Keratinocyte (primary cell): Measurements from ENCODE around the gene TBL1XR1. TPM values are rescaled to one million over a fixed set of nuclear protein-coding genes. Genes with fewer than 3 reads are reported as not detected.

Experiments used
- DNase-seq: peaks from one replicate; pipeline ENCODE4 v3.0.0-alpha.2; 2011; ENCODE audit warnings: low read depth, missing footprints, low spot score
- FAIRE-seq: peaks from 2 replicates; lab custom pipeline; 2011; peaks lifted over from hg19 to GRCh38; lab: Jason Lieb, UNC
- H2AFZ ChIP-seq: 2 replicates; pipeline ENCODE4 v1.6.0; 2012; ENCODE audit warnings: low read length, control low read depth, inconsistent platforms; ENCODE audit not compliant: control insufficient read depth
- H3K27ac ChIP-seq: 2 replicates; pipeline ENCODE4 v1.5.1; 2011; ENCODE audit warnings: low read length; ENCODE audit not compliant: control insufficient read depth, insufficient read depth
- H3K27me3 ChIP-seq: 3 replicates; pipeline ENCODE4 v1.6.0; 2011; ENCODE audit warnings: low read length; ENCODE audit not compliant: control insufficient read depth, insufficient read depth; ENCODE audit errors: extremely low read depth
- H3K36me3 ChIP-seq, 2 experiments: 2 replicates in 1 of 2; 3 replicates in 1 of 2; pipeline ENCODE4 v1.5.1; 2011; ENCODE audit warnings: low read length in 2 of 2, mild to moderate bottlenecking in 1 of 2; ENCODE audit not compliant: control insufficient read depth in 2 of 2, insufficient read depth in 2 of 2; ENCODE audit errors: extremely low read depth in 1 of 2
- H3K4me1 ChIP-seq: 3 replicates; pipeline ENCODE4 v1.5.1; 2011; ENCODE audit warnings: low read length; ENCODE audit not compliant: control insufficient read depth, insufficient read depth; ENCODE audit errors: extremely low read depth
- H3K4me2 ChIP-seq: 3 replicates; pipeline ENCODE4 v1.6.0; 2011; ENCODE audit warnings: low read depth, low read length; ENCODE audit not compliant: control insufficient read depth, insufficient read depth; ENCODE audit errors: extremely low read depth
- H3K4me3 ChIP-seq, 3 experiments: fragments of 200-600 bp in 1 of 3; sonication (generic) in 1 of 3; 2 replicates in 2 of 3; 3 replicates in 1 of 3; pipeline ENCODE4 v1.5.1; 2011 to 2016; ENCODE audit warnings: low read length in 3 of 3, mild to moderate bottlenecking in 3 of 3, control low read depth in 2 of 3, inconsistent platforms in 1 of 3, low read depth in 1 of 3, mixed read lengths in 1 of 3, mixed run types in 1 of 3, moderate library complexity in 1 of 3; ENCODE audit not compliant: control insufficient read depth in 2 of 3, insufficient read depth in 2 of 3; ENCODE audit errors: extremely low read depth in 1 of 3
- H3K79me2 ChIP-seq: 2 replicates; pipeline ENCODE4 v1.6.0; 2012; ENCODE audit warnings: low read length; ENCODE audit not compliant: control insufficient read depth, insufficient read depth
- H3K9ac ChIP-seq: 3 replicates; pipeline ENCODE4 v1.6.0; 2011; ENCODE audit warnings: low read length; ENCODE audit not compliant: control insufficient read depth, insufficient read depth; ENCODE audit errors: extremely low read depth
- H3K9me1 ChIP-seq: 3 replicates; pipeline ENCODE4 v1.6.0; 2011; ENCODE audit warnings: low read length; ENCODE audit not compliant: control insufficient read depth, insufficient read depth; ENCODE audit errors: extremely low read depth
- H3K9me3 ChIP-seq: 2 replicates; pipeline ENCODE4 v1.5.1; 2012; ENCODE audit warnings: low read depth, low read length; ENCODE audit not compliant: control insufficient read depth
- H4K20me1 ChIP-seq: 3 replicates; pipeline ENCODE4 v1.6.0; 2011; ENCODE audit warnings: low read length; ENCODE audit not compliant: control insufficient read depth, insufficient read depth; ENCODE audit errors: extremely low read depth
- EZH2 ChIP-seq: IDR thresholded peaks from one replicate; pipeline ENCODE4 v1.6.1; 2012; ENCODE audit warnings: inconsistent platforms, mild to moderate bottlenecking, low read length, moderate library complexity
- dilution Hi-C: fragments of 300-500 bp; cut with MboI; formaldehyde crosslinking; loops from one replicate; pipeline ENCODE4 v1.7.0; 2020; ENCODE audit warnings: low sequenced_read_pairs; ENCODE audit not compliant: extremely low pct_ligation_motif_present
- polyA plus RNA-seq, 5 experiments: library from polyadenylated mRNA; depleted of rRNA in 3 of 5; stranded (reverse) in 3 of 5; stranded (forward) in 1 of 5; unstranded in 1 of 5; fragments of >200 nt; gene quantifications; 1 replicate in 1 of 5; 2 replicates in 3 of 5; 3 replicates in 1 of 5; pipeline versions ENCODE4 v1.2.1 to v1.2.3, GENCODE V29; 2011 to 2012; ENCODE audit warnings: missing spikeins in 2 of 5, low read depth in 1 of 5, low replicate concordance in 1 of 5
- TF ChIP-seq, protein P1 (sequence below), 3 experiments: IDR thresholded peaks in 1 of 3; conservative IDR thresholded peaks in 1 of 3; optimal IDR thresholded peaks in 1 of 3; 2 replicates in 2 of 3; 3 replicates in 1 of 3; pipeline versions ENCODE3 to v1.5.1; 2011; ENCODE audit warnings: low read length in 3 of 3, mild to moderate bottlenecking in 3 of 3, moderate library complexity in 2 of 3, control low read depth in 1 of 3, inconsistent platforms in 1 of 3; ENCODE audit not compliant: insufficient read depth in 2 of 3; ENCODE audit errors: extremely low read depth in 1 of 3

Gene TBL1XR1
- polyA plus RNA-seq, 1 donor (not counting 4 experiments of a cell fraction or from before 2014, with no cell fraction given), result 169 TPM

DNA sequence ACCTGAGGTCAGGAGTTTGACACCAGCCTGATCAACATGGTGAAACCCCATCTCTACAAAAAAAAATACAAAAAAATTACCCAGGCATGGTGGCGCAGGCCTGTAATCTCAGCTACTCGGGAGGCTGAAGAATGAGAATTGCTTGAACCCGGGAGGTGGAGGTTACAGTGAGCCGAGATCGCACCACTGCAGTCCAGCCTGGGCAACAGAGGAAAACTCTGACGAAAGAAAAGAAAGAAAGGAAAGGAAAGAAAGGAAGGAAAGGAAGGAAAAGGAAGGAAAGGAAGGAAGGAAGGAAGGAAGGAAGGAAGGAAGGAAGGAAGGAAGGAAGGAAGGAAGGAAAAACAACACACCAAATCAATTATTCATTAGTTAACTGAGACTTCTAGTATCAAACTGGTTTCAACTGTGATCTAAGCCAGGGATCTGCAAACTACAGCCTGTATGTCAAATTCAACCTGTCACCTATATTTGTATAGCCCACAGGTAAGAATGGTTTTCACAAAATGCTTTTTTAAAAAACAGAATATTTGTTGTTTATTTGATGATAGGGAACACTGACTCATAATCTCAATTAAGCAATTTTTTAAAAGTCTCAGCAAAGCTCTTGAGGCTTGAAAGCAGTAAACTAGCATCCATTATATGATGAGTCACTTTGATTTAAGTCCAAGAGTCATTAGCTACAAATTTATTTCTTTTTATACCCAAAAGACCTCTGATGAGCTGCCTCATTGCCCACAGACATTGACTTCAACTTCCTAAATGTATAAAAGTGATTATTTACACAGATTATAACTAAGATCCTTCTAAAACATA, 127.6 kb downstream of the TBL1XR1 start:
- Histone ChIP-seq H3K9me1 (no peaks in the 10 kb centered on the region), H3K27me3 (no peaks in the 10 kb centered on the region), H3K27ac (peak overlapping the region; percentile 15), H3K9me3 (no peaks in the 10 kb centered on the region), H3K9ac (no peak overlapping the region), H3K4me1 (peaks cover 4% of the 10 kb centered on the region), H2AFZ (no peak overlapping the region), H4K20me1 (peaks cover 2% of the 10 kb centered on the region), H3K4me3 (no peak overlapping the region), H3K36me3 (peaks cover 0 to 3% of the 10 kb centered on the region in 2 experiments), H3K4me2 (no peak overlapping the region), H3K79me2 (peaks cover 83% of the 10 kb centered on the region)
- dilution Hi-C loops, result no loop called here
- DNase-seq (no peak), FAIRE-seq (no peak)
- TF ChIP-seq, protein P1, sequence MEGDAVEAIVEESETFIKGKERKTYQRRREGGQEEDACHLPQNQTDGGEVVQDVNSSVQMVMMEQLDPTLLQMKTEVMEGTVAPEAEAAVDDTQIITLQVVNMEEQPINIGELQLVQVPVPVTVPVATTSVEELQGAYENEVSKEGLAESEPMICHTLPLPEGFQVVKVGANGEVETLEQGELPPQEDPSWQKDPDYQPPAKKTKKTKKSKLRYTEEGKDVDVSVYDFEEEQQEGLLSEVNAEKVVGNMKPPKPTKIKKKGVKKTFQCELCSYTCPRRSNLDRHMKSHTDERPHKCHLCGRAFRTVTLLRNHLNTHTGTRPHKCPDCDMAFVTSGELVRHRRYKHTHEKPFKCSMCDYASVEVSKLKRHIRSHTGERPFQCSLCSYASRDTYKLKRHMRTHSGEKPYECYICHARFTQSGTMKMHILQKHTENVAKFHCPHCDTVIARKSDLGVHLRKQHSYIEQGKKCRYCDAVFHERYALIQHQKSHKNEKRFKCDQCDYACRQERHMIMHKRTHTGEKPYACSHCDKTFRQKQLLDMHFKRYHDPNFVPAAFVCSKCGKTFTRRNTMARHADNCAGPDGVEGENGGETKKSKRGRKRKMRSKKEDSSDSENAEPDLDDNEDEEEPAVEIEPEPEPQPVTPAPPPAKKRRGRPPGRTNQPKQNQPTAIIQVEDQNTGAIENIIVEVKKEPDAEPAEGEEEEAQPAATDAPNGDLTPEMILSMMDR (optimal IDR thresholded peaks at IDR 0.05 in 1 of 3, IDR thresholded peaks at IDR 0.05 in 1 of 3, conservative IDR thresholded peaks at IDR 0.05 in 1 of 3; ENCODE audit: extremely low read depth in 1 of 3, insufficient read depth in 2 of 3, low read length in 3 of 3), result no peak
- no peak for TF ChIP-seq EZH2

DNA sequence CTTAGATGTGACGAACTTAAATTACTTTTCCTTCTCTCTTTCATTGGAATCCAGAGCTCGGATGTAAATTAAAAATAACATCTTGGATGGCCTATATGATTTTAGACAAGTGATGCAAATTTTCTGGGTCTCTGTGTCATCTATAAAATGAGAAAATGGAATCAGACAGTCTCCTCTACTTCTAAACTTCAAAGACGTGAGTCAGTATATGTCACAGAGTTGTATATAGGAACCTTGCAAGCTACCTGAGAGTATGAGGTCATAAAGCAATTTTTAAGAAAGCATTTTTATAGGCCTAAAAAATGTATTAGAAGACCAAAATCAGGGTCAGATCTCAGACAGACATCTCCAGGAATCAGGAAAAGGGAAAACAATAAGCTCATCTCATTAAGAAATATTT, 128.3 kb downstream of the TBL1XR1 start:
- Histone ChIP-seq H3K9me3 (no peaks in the 10 kb centered on the region), H3K27ac (no peak overlapping the region), H2AFZ (no peak overlapping the region), H3K36me3 (peaks cover 0 to 3% of the 10 kb centered on the region in 2 experiments), H3K27me3 (no peaks in the 10 kb centered on the region), H3K9ac (no peak overlapping the region), H3K4me1 (peaks cover 4% of the 10 kb centered on the region), H3K4me3 (no peak overlapping the region), H4K20me1 (peaks cover 2% of the 10 kb centered on the region), H3K79me2 (peaks cover 75% of the 10 kb centered on the region), H3K9me1 (no peaks in the 10 kb centered on the region), H3K4me2 (no peak overlapping the region)
- DNase-seq (no peak), FAIRE-seq (no peak)
- dilution Hi-C loops, result no loop called here
- no peak for TF ChIP-seq EZH2
- TF ChIP-seq, protein P1 (optimal IDR thresholded peaks at IDR 0.05 in 1 of 3, IDR thresholded peaks at IDR 0.05 in 1 of 3, conservative IDR thresholded peaks at IDR 0.05 in 1 of 3; ENCODE audit: extremely low read depth in 1 of 3, insufficient read depth in 2 of 3, low read length in 3 of 3), result no peak
